Activated T-helper 9 cell treated with anti-CD3 and anti-CD28 coated beads, Interleukin-2, amount 50 U/mL, for 16 hours (primary cell): ENCODE data around the gene DCAF11.
A peak's percentile ranks its signal among the peaks of the same experiment; 100 is the strongest.
"Not testable (repeated sequence)": the region's sequence is repeated elsewhere in the genome, so short reads cannot be mapped to it uniquely, and the experiment has no call there.

Experiments
- DNase-seq: peaks from one replicate; pipeline ENCODE4 v3.0.0-alpha.2; 2020; ENCODE audit warnings: low read depth

Gene DCAF11

GRCh38 chr14:24096545-24097181 is 17.9 kb upstream of the DCAF11 start:
- DNase-seq: no peak

GRCh38 chr14:24098229-24098926 is 16.2 kb upstream of the DCAF11 start:
- no peak for DNase-seq

- DNase-seq: no peak
These were observed 15.4 kb upstream of the DCAF11 start for GRCh38 chr14:24098927-24099813.

GRCh38 chr14:24100197-24100981 is 14.2 kb upstream of the DCAF11 start:
- no peak for DNase-seq

- no peak for DNase-seq
These were observed 13.5 kb upstream of the DCAF11 start for GRCh38 chr14:24100982-24101494.

- no peak for DNase-seq
These were observed 12.1 kb upstream of the DCAF11 start for GRCh38 chr14:24102357-24103048.

- no peak for DNase-seq
These were observed 11.1 kb upstream of the DCAF11 start for GRCh38 chr14:24103451-24103850.

GRCh38 chr14:24105609-24106239 is 8.9 kb upstream of the DCAF11 start:
- not testable (repeated sequence) for DNase-seq

GRCh38 chr14:24106672-24107271 is 7.8 kb upstream of the DCAF11 start:
- no peak for DNase-seq

- no peak for DNase-seq
These were observed 6.2 kb upstream of the DCAF11 start for GRCh38 chr14:24108336-24108874.

- DNase-seq: no peak
These were observed 4.5 kb upstream of the DCAF11 start for GRCh38 chr14:24110060-24110459.

- DNase-seq: no peak
These were observed 4.1 kb upstream of the DCAF11 start for GRCh38 chr14:24110523-24110922.

GRCh38 chr14:24113379-24113800 is 1.2 kb upstream of the DCAF11 start:
- DNase-seq: no peak

- DNase-seq: peak; percentile 60
These were observed 611 bp upstream of the DCAF11 start for GRCh38 chr14:24113801-24114531.

- DNase-seq: no peak
These were observed 998 bp downstream of the DCAF11 start for GRCh38 chr14:24115422-24116127.

GRCh38 chr14:24116128-24116814 is 1.7 kb downstream of the DCAF11 start:
- DNase-seq: no peak

- DNase-seq: no peak
These were observed 2.6 kb downstream of the DCAF11 start for GRCh38 chr14:24117179-24117578.

GRCh38 chr14:24119691-24120090 is 5.1 kb downstream of the DCAF11 start:
- DNase-seq: no peak
